Stimulated activated CD8-positive, alpha-beta memory T cell treated with anti-CD3 and anti-CD28 coated beads, Interleukin-2, amount 100 ng/mL, for 1 hour (primary cell): Measurements from ENCODE around the gene HHAT.
"Not testable (repeated sequence)": the region's sequence is repeated elsewhere in the genome, so short reads cannot be mapped to it uniquely, and the experiment has no call there.

Experiments
- DNase-seq, 2 donors: peaks; one replicate each; pipeline ENCODE4 v3.0.0-alpha.2; 2020; ENCODE audit warnings: low read depth in 2 of 2

Gene HHAT

GRCh38 chr1:210397252-210397651, 68.5 kb downstream of the HHAT start:
- DNase-seq, result no peak

DNA sequence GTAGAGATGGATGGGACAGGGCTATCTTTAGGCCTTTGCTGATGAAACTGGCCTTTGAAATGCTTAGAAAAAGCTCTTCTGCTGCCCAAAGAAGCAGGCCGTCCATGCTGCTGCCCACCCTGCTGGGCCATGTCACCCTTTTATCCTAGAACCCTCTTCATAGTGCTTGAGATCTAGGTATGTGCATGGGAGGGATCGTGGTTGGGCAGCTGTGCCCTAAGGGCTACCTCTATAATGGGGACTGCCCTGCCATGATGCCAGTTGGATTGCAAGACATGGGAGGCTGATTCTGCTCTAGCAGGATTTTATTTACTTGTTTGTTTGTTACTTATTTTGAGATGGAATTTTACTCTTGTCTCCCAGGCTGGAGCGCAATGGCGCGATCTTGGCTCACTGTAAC, 69.0 kb downstream of the HHAT start:
- DNase-seq, result no peak

DNA sequence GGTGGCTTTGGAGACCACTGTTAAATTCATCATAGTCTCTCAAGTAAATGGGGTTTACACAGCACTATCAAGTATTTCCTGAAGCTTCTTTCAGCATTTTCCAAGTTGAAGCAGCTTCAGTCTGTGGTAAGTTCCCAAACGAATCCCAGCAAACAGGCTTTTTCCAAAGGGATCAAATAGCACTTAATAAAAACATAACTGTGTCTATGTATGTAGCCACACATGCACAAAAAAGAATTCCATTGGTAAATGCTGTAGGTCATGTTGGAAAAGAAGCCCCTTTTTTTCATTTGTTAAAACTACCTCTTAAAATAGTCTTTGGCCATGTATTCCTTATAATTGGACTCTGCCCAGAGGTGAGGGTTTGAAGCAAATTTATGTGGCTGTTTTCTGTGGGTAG, 69.8 kb downstream of the HHAT start:
- no peak for DNase-seq

DNA sequence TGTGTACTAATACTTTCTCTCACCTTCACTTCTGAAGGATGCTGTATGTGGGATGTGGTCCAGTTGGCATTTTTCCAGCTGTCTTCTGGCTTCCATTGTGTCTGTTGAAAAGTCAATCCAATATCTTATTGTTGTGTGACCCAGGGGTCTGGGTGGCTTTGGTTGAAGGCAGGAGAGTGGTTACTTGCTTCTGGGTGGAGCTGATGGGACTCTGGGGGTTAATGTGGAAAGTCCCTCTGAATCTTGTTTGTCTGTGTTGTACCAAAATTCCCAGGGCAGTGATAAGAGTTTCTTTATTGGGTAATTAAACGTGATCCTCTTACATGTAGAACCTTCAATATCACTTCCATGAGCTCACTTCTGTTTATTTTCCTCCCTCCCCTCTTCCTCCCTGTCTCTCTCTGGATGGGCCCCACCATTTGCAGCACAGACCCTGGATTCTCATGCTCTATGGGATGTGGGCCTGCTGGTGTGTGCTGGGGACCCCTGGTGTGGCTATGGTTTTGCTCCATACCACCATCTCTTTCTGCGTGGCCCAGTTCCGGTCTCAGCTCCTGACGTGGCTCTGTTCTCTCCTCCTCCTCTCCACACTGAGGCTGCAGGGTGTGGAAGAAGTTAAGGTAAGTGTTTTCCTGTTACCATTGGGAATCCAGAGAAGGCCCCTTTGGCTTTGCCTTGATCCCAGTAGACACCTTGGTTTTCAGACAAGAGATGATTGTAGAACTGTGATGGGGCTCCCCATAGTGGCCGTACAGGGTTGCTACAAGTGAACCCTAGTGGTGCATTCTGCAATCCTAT, 71.5 kb downstream of the HHAT start:
- DNase-seq, result peak in 1 of 2 donors; percentile 4

DNA sequence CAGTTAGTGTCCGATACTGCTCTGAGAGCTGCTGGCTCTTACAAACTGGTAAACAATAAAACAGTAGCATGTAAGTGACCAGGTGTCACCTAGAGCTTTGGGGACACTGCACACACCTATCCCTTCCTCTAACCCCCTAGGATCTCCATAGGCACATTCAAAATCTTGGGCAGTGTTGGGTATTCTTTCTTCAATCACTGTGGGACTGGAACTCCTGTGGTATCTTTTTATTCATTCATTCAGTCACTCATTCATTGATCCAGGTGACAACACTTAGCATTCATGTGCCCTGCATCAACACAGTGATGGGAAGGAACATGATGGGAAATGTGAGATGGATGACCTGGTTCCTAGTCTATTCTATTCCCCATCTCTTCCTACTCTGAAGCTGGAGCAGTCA, 73.9 kb downstream of the HHAT start:
- no peak for DNase-seq

GRCh38 chr1:210405316-210405715, 76.6 kb downstream of the HHAT start:
- DNase-seq, result no peak

DNA sequence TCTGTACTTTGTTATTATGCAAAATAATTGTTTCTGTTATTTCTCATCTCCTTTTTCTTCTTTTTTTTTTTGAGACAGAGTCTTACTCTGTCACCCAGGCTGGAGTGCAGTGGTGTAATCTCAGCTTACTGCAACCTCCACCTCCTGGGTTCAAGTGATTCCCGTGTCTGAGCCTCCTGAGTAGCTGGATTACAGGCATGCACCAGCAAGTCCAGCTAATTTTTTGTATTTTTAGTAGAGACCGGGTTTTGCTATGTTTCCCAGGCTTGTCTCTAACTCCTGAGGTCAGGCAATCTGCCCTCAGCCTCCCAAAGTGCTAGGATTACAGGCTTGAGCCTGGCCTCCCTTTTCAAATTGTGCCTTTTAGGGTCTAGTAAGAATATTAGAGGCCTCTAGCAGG, 77.6 kb downstream of the HHAT start:
- DNase-seq, result not testable (repeated sequence)

- DNase-seq, result peak; percentile 46 to 55
Observed at GRCh38 chr1:210407207-210407886, 78.6 kb downstream of the HHAT start.

GRCh38 chr1:210407887-210408252, 79.2 kb downstream of the HHAT start:
- DNase-seq, result no peak

DNA sequence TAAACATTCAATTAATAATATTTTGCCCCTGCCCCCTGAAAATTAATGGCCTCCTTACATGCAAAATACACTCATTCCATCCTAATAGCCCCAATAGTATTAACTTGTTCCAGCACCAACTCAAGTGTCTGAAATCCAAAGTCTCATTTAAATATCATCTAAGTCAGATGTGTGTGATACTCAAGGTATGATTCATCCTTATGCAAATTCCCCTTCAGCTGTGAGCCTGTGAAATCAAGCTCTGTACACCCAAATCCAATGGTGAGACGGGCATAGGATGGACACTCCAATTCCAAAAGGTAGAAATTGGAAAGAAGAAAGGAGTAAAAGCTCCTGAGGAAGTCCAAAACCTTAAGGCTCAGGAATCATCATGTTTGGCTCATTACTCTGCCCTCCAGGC, 83.5 kb downstream of the HHAT start:
- DNase-seq, result no peak

- DNase-seq, result no peak
Observed at GRCh38 chr1:210413951-210414350, 85.2 kb downstream of the HHAT start.

DNA sequence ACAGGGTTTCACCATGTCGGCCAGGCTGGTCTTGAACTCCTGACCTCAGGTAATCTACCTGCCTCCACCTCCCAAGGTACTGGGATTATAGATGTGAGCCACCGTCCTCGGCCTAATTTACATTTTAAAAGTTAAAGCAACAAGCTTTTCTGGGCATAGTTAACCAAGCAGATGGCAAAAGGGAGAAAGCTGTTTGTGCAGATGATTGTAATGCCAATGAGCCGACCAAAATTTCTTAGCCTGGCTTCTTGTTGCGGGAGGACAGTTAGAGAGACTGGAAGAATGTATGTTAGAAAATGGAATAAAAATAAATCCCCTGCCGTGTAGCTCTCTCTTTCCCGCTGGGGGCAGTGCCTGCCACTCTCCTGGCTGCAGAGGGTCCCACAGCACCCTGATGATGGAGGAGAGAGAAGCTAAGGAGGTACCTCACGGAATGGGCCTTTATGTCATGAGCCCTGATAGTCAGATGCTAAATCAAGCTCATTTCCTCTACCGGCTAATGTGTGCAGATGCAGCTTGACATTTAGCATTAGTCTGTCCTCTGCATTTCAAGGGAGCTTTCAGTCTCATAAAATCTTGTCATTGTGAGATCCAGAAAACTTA, 87.2 kb downstream of the HHAT start:
- no peak for DNase-seq

GRCh38 chr1:210416681-210417080, 88.0 kb downstream of the HHAT start:
- no peak for DNase-seq

GRCh38 chr1:210417881-210418280, 89.2 kb downstream of the HHAT start:
- no peak for DNase-seq

GRCh38 chr1:210418863-210419650, 90.4 kb downstream of the HHAT start:
- no peak for DNase-seq

- DNase-seq, result not testable (repeated sequence)
Observed at GRCh38 chr1:210426696-210427095, 98.0 kb downstream of the HHAT start.

DNA sequence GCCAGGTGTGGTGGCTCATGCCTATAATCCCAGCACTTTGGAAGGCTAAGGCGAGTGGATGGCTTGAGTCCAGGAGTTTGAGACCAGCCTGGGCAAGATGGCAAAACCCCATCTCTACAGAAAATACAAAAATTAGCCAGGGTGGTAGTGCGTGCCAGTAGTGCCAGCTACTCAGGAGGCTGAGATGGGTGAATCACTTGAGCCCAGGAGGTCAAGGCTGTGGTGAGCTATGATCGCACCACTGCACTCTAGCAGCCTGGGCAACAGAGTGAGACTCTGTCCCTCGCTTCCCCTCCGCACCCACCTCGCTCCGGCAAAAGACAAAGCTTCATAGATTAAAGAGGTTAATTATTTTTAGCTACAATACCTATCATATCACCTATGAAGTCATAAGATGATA, 100.0 kb downstream of the HHAT start:
- no peak for DNase-seq

GRCh38 chr1:210434223-210434622, 105.5 kb downstream of the HHAT start:
- DNase-seq, result no peak

DNA sequence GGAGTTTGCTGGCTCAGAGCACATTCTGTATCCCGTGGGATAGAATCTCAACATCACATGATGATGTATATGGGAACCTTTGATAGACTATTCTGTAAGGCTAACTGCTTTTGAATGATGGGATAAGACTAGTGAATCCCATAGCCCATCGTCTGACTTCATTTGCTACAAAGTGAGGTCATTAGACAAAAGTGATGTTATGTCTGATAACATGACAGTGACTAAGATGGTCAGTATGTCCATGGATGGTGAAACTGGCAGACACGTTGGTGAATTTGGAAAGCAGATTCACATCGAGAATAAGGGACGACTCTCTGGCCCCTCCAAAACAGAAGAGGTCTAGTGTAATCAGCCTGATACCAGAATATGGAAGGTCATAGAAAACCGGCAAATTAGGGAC, 108.4 kb downstream of the HHAT start:
- DNase-seq, result no peak

DNA sequence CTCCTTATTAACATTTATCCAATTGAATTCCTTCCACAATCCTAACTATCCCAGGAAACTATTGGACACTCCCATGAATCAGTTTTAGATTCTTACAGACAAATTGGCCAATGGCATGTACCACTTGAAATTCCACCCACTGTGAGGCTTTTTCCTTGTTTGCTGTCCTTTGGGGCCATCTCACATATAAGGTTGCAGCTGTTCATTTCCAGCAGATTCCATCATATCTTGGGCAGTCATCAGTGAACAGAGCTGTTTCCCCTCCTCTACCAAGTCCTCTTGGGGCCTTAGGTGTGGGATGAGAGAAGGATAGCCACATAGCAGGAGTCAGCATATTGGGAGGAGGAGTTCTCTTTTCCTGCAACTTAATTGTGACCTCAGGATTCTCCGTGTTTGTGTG, 109.1 kb downstream of the HHAT start:
- DNase-seq, result no peak

GRCh38 chr1:210438928-210439841, 110.5 kb downstream of the HHAT start:
- DNase-seq, result no peak
